Measurements from ENCODE around the gene EEFSEC. TPM values are rescaled to one million over a fixed set of nuclear protein-coding genes. Genes with fewer than 3 reads are reported as not detected.

The EEFSEC gene
- total and polyA plus RNA-seq, 5 donors from 2014 or later = 16.9 to 21.9 (median 18.5) TPM

- H3K4me1 ChIP-seq (ENCODE audit: control insufficient read depth, insufficient read depth, low read length, poor library complexity, severe bottlenecking) = no peaks in the 10 kb centered on the region
- H3K27ac Mint-ChIP-seq = peak overlapping the region in 1 of 3 donors; percentile 26
- peaks cover 35% of the 10 kb centered on the region for H3K36me3 Mint-ChIP-seq
- peaks cover 0 to 2% (median 0%) of the 10 kb centered on the region in 7 donors for H3K9me3 Mint-ChIP-seq
- DNase-seq = no peak
- H3K4me3 ChIP-seq (ENCODE audit: low read depth, low read length) = no peak overlapping the region
- H3K36me3 ChIP-seq (ENCODE audit: control insufficient read depth, insufficient read depth, low read length) = peaks cover 15% of the 10 kb centered on the region
- H3K4me1 Mint-ChIP-seq = peaks cover 9 to 33% (median 22%) of the 10 kb centered on the region in 4 donors
- H3K4me3 Mint-ChIP-seq = peak overlapping the region in 1 of 4 donors; percentile 49
- ATAC-seq (ENCODE audit: low read depth in 2 of 2) = no peak
- no peaks in the 10 kb centered on the region for H3K27me3 Mint-ChIP-seq
- no peak overlapping the region for H3K27ac ChIP-seq (ENCODE audit: insufficient read depth, low read length, poor library complexity, severe bottlenecking)
- peaks cover 2 to 6% of the 10 kb centered on the region in 2 experiments for H3K9me3 ChIP-seq (ENCODE audit: control insufficient read depth in 2 of 2, low read length in 2 of 2)
- no peaks in the 10 kb centered on the region for H3K27me3 ChIP-seq (ENCODE audit: control insufficient read depth, insufficient read depth, low read length)
Observed at GRCh38 chr3:128254066-128254590, 100.8 kb downstream of the EEFSEC start.

- Histone ChIP-seq H3K27ac (ENCODE audit: insufficient read depth, low read length, poor library complexity, severe bottlenecking) (no peak overlapping the region), H3K4me3 (ENCODE audit: low read depth, low read length) (no peak overlapping the region), H3K9me3 (ENCODE audit: control insufficient read depth in 2 of 2, low read length in 2 of 2) (peaks cover 10 to 11% of the 10 kb centered on the region in 2 experiments), H3K27me3 (ENCODE audit: control insufficient read depth, insufficient read depth, low read length) (no peaks in the 10 kb centered on the region), H3K4me1 (ENCODE audit: control insufficient read depth, insufficient read depth, low read length, poor library complexity, severe bottlenecking) (no peaks in the 10 kb centered on the region), H3K36me3 (ENCODE audit: control insufficient read depth, insufficient read depth, low read length) (peaks cover 17% of the 10 kb centered on the region)
- Mint-ChIP-seq H3K27me3 (no peaks in the 10 kb centered on the region), H3K4me1 (peaks cover 4 to 30% (median 20%) of the 10 kb centered on the region in 4 donors), H3K4me3 (no peak overlapping the region), H3K36me3 (peaks cover 34% of the 10 kb centered on the region), H3K27ac (peak overlapping the region in 2 of 3 donors; percentile 71 to 74), H3K9me3 (peaks cover 0 to 7% (median 3%) of the 10 kb centered on the region in 7 donors)
- no peak for ATAC-seq (ENCODE audit: low read depth in 2 of 2)
- DNase-seq = no peak
Observed at GRCh38 chr3:128254967-128255366, 101.7 kb downstream of the EEFSEC start.

GRCh38 chr3:128256131-128256530 lies 102.8 kb downstream of the EEFSEC start:
- DNase-seq (no peak), ATAC-seq (ENCODE audit: low read depth in 2 of 2) (no peak)
- peaks cover 30% of the 10 kb centered on the region for H3K36me3 Mint-ChIP-seq
- Histone ChIP-seq H3K4me3 (ENCODE audit: low read depth, low read length) (no peak overlapping the region), H3K9me3 (ENCODE audit: control insufficient read depth in 2 of 2, low read length in 2 of 2) (peaks cover 18 to 19% of the 10 kb centered on the region in 2 experiments), H3K27ac (ENCODE audit: insufficient read depth, low read length, poor library complexity, severe bottlenecking) (no peak overlapping the region), H3K4me1 (ENCODE audit: control insufficient read depth, insufficient read depth, low read length, poor library complexity, severe bottlenecking) (no peaks in the 10 kb centered on the region), H3K27me3 (ENCODE audit: control insufficient read depth, insufficient read depth, low read length) (no peaks in the 10 kb centered on the region), H3K36me3 (ENCODE audit: control insufficient read depth, insufficient read depth, low read length) (peaks cover 17% of the 10 kb centered on the region)
- H3K4me3 Mint-ChIP-seq = no peak overlapping the region
- peaks cover 0 to 12% (median 3%) of the 10 kb centered on the region in 7 donors for H3K9me3 Mint-ChIP-seq
- no peaks in the 10 kb centered on the region for H3K27me3 Mint-ChIP-seq
- peaks cover 2 to 24% (median 14%) of the 10 kb centered on the region in 4 donors for H3K4me1 Mint-ChIP-seq
- H3K27ac Mint-ChIP-seq = peak overlapping the region in 1 of 3 donors; percentile 81

DNA sequence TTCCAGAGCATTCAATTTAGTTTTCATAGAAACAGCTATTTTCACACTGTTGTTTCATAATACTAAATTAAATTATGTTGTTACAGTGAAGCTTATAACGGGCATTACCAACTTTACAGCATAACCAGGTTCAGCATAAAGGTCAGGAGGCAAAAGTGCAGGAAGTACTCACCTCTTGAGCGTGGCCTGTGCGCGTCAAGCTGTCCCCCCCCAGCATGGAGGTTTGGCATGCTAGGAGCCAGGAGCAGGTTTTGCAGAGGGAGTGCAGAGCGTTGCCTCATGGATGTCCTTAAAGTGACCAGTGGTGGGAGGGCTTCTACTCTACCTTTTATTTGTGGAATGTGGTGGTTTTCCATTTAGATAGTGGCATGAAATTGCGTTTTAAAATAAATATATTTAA lies 104.4 kb downstream of the EEFSEC start:
- Histone ChIP-seq H3K27ac (ENCODE audit: insufficient read depth, low read length, poor library complexity, severe bottlenecking) (no peak overlapping the region), H3K9me3 (ENCODE audit: control insufficient read depth in 2 of 2, low read length in 2 of 2) (peaks cover 18 to 19% of the 10 kb centered on the region in 2 experiments), H3K4me3 (ENCODE audit: low read depth, low read length) (no peak overlapping the region), H3K4me1 (ENCODE audit: control insufficient read depth, insufficient read depth, low read length, poor library complexity, severe bottlenecking) (no peaks in the 10 kb centered on the region), H3K27me3 (ENCODE audit: control insufficient read depth, insufficient read depth, low read length) (no peaks in the 10 kb centered on the region), H3K36me3 (ENCODE audit: control insufficient read depth, insufficient read depth, low read length) (peaks cover 23% of the 10 kb centered on the region)
- H3K27ac Mint-ChIP-seq = no peak overlapping the region
- DNase-seq (no peak), ATAC-seq (ENCODE audit: low read depth in 2 of 2) (no peak)
- H3K4me1 Mint-ChIP-seq = peaks cover 0 to 15% (median 8%) of the 10 kb centered on the region in 4 donors
- H3K27me3 Mint-ChIP-seq = no peaks in the 10 kb centered on the region
- no peak overlapping the region for H3K4me3 Mint-ChIP-seq
- H3K36me3 Mint-ChIP-seq = peaks cover 37% of the 10 kb centered on the region
- H3K9me3 Mint-ChIP-seq = peaks cover 0 to 12% (median 3%) of the 10 kb centered on the region in 7 donors

DNA sequence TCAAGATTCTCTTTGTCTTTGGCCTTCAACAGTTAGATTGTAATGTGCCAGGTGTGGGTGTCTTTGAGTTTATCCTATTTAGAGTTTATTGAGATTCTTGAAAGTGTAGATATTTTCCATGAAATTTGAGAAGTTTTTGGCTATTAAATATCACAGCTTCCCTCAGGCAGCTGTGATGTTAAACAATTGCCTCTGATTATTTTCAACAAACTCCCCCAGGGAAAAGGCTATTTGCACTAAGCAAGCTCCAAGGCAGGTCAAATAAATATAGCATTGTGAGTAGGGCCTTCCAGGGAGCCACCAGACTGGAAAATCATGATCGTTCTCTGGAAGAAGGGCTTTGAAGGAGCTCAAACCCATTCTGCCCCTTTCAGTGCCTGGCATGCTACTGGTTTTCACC lies 107.0 kb downstream of the EEFSEC start:
- Histone ChIP-seq H3K36me3 (ENCODE audit: control insufficient read depth, insufficient read depth, low read length) (peaks cover 33% of the 10 kb centered on the region), H3K4me3 (ENCODE audit: low read depth, low read length) (no peak overlapping the region), H3K27me3 (ENCODE audit: control insufficient read depth, insufficient read depth, low read length) (no peaks in the 10 kb centered on the region), H3K9me3 (ENCODE audit: control insufficient read depth in 2 of 2, low read length in 2 of 2) (peaks cover 18 to 19% of the 10 kb centered on the region in 2 experiments), H3K4me1 (ENCODE audit: control insufficient read depth, insufficient read depth, low read length, poor library complexity, severe bottlenecking) (no peaks in the 10 kb centered on the region), H3K27ac (ENCODE audit: insufficient read depth, low read length, poor library complexity, severe bottlenecking) (no peak overlapping the region)
- no peak for ATAC-seq (ENCODE audit: low read depth in 2 of 2)
- Mint-ChIP-seq H3K36me3 (peaks cover 47% of the 10 kb centered on the region), H3K27me3 (no peaks in the 10 kb centered on the region), H3K4me3 (no peak overlapping the region), H3K4me1 (peaks cover 0 to 7% (median 3%) of the 10 kb centered on the region in 4 donors), H3K9me3 (peaks cover 0 to 12% (median 3%) of the 10 kb centered on the region in 7 donors), H3K27ac (no peak overlapping the region)
- DNase-seq = no peak

- H3K36me3 ChIP-seq (ENCODE audit: control insufficient read depth, insufficient read depth, low read length) = peaks cover 39% of the 10 kb centered on the region
- no peaks in the 10 kb centered on the region for H3K27me3 ChIP-seq (ENCODE audit: control insufficient read depth, insufficient read depth, low read length)
- peaks cover 54% of the 10 kb centered on the region for H3K36me3 Mint-ChIP-seq
- H3K27me3 Mint-ChIP-seq = no peaks in the 10 kb centered on the region
- H3K4me3 Mint-ChIP-seq = peak overlapping the region in 1 of 4 donors; percentile 21
- DNase-seq = no peak
- no peak overlapping the region for H3K27ac Mint-ChIP-seq
- peaks cover 0 to 12% (median 3%) of the 10 kb centered on the region in 7 donors for H3K9me3 Mint-ChIP-seq
- peaks cover 18 to 19% of the 10 kb centered on the region in 2 experiments for H3K9me3 ChIP-seq (ENCODE audit: control insufficient read depth in 2 of 2, low read length in 2 of 2)
- ATAC-seq (ENCODE audit: low read depth in 2 of 2) = no peak
- no peak overlapping the region for H3K27ac ChIP-seq (ENCODE audit: insufficient read depth, low read length, poor library complexity, severe bottlenecking)
- H3K4me1 ChIP-seq (ENCODE audit: control insufficient read depth, insufficient read depth, low read length, poor library complexity, severe bottlenecking) = no peaks in the 10 kb centered on the region
- no peak overlapping the region for H3K4me3 ChIP-seq (ENCODE audit: low read depth, low read length)
- H3K4me1 Mint-ChIP-seq = peaks cover 0 to 3% (median 0%) of the 10 kb centered on the region in 4 donors
Observed at GRCh38 chr3:128262457-128262856, 109.2 kb downstream of the EEFSEC start.

GRCh38 chr3:128263118-128263517 lies 109.8 kb downstream of the EEFSEC start:
- Histone ChIP-seq H3K36me3 (ENCODE audit: control insufficient read depth, insufficient read depth, low read length) (peaks cover 35% of the 10 kb centered on the region), H3K27me3 (ENCODE audit: control insufficient read depth, insufficient read depth, low read length) (no peaks in the 10 kb centered on the region), H3K27ac (ENCODE audit: insufficient read depth, low read length, poor library complexity, severe bottlenecking) (no peak overlapping the region), H3K4me1 (ENCODE audit: control insufficient read depth, insufficient read depth, low read length, poor library complexity, severe bottlenecking) (no peaks in the 10 kb centered on the region), H3K4me3 (ENCODE audit: low read depth, low read length) (no peak overlapping the region), H3K9me3 (ENCODE audit: control insufficient read depth in 2 of 2, low read length in 2 of 2) (peaks cover 18 to 19% of the 10 kb centered on the region in 2 experiments)
- DNase-seq = no peak
- peaks cover 0 to 12% (median 3%) of the 10 kb centered on the region in 7 donors for H3K9me3 Mint-ChIP-seq
- H3K4me1 Mint-ChIP-seq = peaks cover 0 to 4% (median 0%) of the 10 kb centered on the region in 4 donors
- peaks cover 58% of the 10 kb centered on the region for H3K36me3 Mint-ChIP-seq
- no peaks in the 10 kb centered on the region for H3K27me3 Mint-ChIP-seq
- no peak overlapping the region for H3K4me3 Mint-ChIP-seq
- no peak for ATAC-seq (ENCODE audit: low read depth in 2 of 2)
- H3K27ac Mint-ChIP-seq = peak overlapping the region in 1 of 3 donors; percentile 62

DNA sequence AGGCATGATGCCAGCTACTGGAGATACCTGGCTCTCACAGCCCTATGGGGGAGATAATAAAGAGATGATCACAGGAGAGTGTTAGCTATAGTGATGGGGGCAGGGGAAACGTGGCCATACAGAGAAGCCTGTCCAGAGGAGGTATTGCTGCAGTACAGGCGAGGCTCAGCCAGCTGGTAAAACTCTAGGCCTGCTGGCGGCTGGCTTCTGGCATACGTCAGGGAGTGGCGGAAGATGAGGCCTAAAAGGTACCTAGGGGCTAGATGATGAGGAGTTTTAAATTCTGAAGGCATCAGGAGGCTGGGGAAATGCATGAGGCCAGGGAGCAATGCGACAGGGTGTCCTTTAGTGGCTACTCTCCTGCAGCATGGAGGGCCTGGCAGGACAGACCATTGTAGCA lies 110.7 kb downstream of the EEFSEC start:
- Mint-ChIP-seq H3K9me3 (peaks cover 0 to 12% (median 3%) of the 10 kb centered on the region in 7 donors), H3K4me3 (no peak overlapping the region), H3K4me1 (peaks cover 0 to 7% (median 0%) of the 10 kb centered on the region in 4 donors), H3K27me3 (no peaks in the 10 kb centered on the region), H3K27ac (peak overlapping the region in 1 of 3 donors; percentile 62), H3K36me3 (peaks cover 66% of the 10 kb centered on the region)
- DNase-seq (no peak), ATAC-seq (ENCODE audit: low read depth in 2 of 2) (no peak)
- Histone ChIP-seq H3K4me3 (ENCODE audit: low read depth, low read length) (no peak overlapping the region), H3K36me3 (ENCODE audit: control insufficient read depth, insufficient read depth, low read length) (peaks cover 32% of the 10 kb centered on the region), H3K27ac (ENCODE audit: insufficient read depth, low read length, poor library complexity, severe bottlenecking) (no peak overlapping the region), H3K9me3 (ENCODE audit: control insufficient read depth in 2 of 2, low read length in 2 of 2) (peaks cover 15 to 18% of the 10 kb centered on the region in 2 experiments), H3K4me1 (ENCODE audit: control insufficient read depth, insufficient read depth, low read length, poor library complexity, severe bottlenecking) (no peaks in the 10 kb centered on the region), H3K27me3 (ENCODE audit: control insufficient read depth, insufficient read depth, low read length) (no peaks in the 10 kb centered on the region)
